ENCODE results near the gene CT55. TPM values are rescaled to one million over a fixed set of nuclear protein-coding genes. Genes with fewer than 3 reads are reported as not detected.
"Not testable (repeated sequence)": the region's sequence is repeated elsewhere in the genome, so short reads cannot be mapped to it uniquely, and the experiment has no call there.

The CT55 gene
- total RNA-seq, 2 donors from 2014 or later, result not detected

- not testable (repeated sequence) for H3K4me3 Mint-ChIP-seq; H3K36me3 Mint-ChIP-seq (ENCODE audit: insufficient read depth in 2 of 2); ATAC-seq (replicated peaks in 1 of 2); DNase-seq; H3K4me1 Mint-ChIP-seq (ENCODE audit: low read depth); H3K27me3 Mint-ChIP-seq (ENCODE audit: low read depth); H3K9me3 Mint-ChIP-seq; H3K27ac Mint-ChIP-seq
Measured at GRCh38 chrX:135126145-135126544, 45.1 kb downstream of the CT55 start.

DNA sequence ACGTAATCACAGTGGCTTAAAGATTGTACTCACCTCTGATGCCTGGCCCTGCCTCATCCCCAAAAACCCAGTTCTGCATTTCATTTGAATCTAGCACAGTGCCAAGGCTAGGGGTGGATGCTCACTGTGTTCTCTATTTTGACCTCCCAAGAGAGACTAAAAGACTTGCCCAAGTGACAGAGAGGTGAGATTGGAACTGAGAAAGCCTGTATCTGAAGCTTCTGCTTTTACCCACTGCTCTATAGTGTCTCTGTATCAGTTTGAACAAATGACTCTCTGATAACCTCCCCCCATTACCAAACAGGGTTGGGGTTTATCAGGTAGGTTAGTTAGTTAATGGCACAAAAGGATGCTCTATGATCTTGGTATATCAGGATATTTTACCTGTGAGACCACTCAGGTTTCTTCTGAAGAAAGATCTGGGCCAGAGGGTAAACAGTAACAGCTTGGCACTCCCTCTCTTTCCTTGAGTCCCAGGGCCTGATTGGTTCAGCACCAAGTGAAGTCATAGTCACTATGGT lies 51.1 kb downstream of the CT55 start, which contains the start of gene ETDB:
TSS of gene ETDB (minus strand) at position 471 of the 521 bp plus-strand sequence. CDS start 1,265 bp downstream, outside the sequence.
- H3K36me3 Mint-ChIP-seq (ENCODE audit: insufficient read depth in 2 of 2); H3K4me1 Mint-ChIP-seq (ENCODE audit: low read depth); DNase-seq; H3K27ac Mint-ChIP-seq; H3K27me3 Mint-ChIP-seq (ENCODE audit: low read depth); H3K9me3 Mint-ChIP-seq; H3K4me3 Mint-ChIP-seq: not testable (repeated sequence)
- ATAC-seq (replicated peaks in 1 of 2), result peak; percentile 31 to 42

- H3K27me3 Mint-ChIP-seq (ENCODE audit: low read depth), result peaks cover 18% of the 10 kb centered on the region
- H3K27ac Mint-ChIP-seq; H3K4me1 Mint-ChIP-seq (ENCODE audit: low read depth); H3K36me3 Mint-ChIP-seq (ENCODE audit: insufficient read depth in 2 of 2); H3K9me3 Mint-ChIP-seq; DNase-seq; H3K4me3 Mint-ChIP-seq: not testable (repeated sequence)
- peak in 1 of 2 donors; percentile 52 for ATAC-seq (replicated peaks in 1 of 2)
Measured at GRCh38 chrX:135116064-135116463, 55.1 kb downstream of the CT55 start.

- Mint-ChIP-seq H3K9me3 (no peaks in the 10 kb centered on the region), H3K27ac (no peak overlapping the region), H3K4me1 (ENCODE audit: low read depth) (no peaks in the 10 kb centered on the region), H3K27me3 (ENCODE audit: low read depth) (peaks cover 22% of the 10 kb centered on the region), H3K36me3 (ENCODE audit: insufficient read depth in 2 of 2) (no peaks in the 10 kb centered on the region), H3K4me3 (no peak overlapping the region)
- DNase-seq (no peak), ATAC-seq (replicated peaks in 1 of 2) (peak; percentile 62 to 81)
Measured at GRCh38 chrX:135114392-135114791, 56.8 kb downstream of the CT55 start.

DNA sequence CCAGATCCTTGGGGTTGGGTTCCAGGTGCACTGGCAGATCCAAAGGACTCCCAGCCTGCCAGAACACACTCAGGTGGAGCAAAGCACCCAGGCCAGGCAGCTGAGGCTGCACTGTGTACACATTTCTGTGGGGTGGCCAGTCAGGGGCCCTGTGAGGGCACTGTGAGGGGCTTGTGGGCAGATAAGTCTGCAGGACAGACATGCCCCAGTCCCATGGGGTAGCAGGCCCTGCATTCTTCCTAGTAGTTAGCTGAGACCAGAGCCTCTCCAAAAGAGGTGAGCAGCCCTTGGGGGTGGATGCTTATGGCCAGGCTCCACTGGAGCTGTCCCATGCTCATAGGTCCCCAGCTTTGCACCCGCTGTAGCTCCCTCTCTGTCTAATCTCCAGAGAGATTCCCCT lies 58.5 kb downstream of the CT55 start:
- Mint-ChIP-seq H3K9me3 (no peaks in the 10 kb centered on the region), H3K36me3 (ENCODE audit: insufficient read depth in 2 of 2) (no peaks in the 10 kb centered on the region), H3K27me3 (ENCODE audit: low read depth) (peaks cover 37% of the 10 kb centered on the region), H3K4me1 (ENCODE audit: low read depth) (no peaks in the 10 kb centered on the region), H3K4me3 (no peak overlapping the region), H3K27ac (no peak overlapping the region)
- ATAC-seq (replicated peaks in 1 of 2) (peak in 1 of 2 donors; percentile 9), DNase-seq (no peak)

- no peak overlapping the region for H3K27ac Mint-ChIP-seq
- ATAC-seq (replicated peaks in 1 of 2) (peak; percentile 52 to 64), DNase-seq (peak; percentile 39 to 44)
- H3K36me3 Mint-ChIP-seq (ENCODE audit: insufficient read depth in 2 of 2), result no peaks in the 10 kb centered on the region
- H3K27me3 Mint-ChIP-seq (ENCODE audit: low read depth), result peaks cover 39% of the 10 kb centered on the region
- no peaks in the 10 kb centered on the region for H3K9me3 Mint-ChIP-seq
- H3K4me3 Mint-ChIP-seq, result no peak overlapping the region
- no peaks in the 10 kb centered on the region for H3K4me1 Mint-ChIP-seq (ENCODE audit: low read depth)
Measured at GRCh38 chrX:135112096-135112729, 59.0 kb downstream of the CT55 start.

DNA sequence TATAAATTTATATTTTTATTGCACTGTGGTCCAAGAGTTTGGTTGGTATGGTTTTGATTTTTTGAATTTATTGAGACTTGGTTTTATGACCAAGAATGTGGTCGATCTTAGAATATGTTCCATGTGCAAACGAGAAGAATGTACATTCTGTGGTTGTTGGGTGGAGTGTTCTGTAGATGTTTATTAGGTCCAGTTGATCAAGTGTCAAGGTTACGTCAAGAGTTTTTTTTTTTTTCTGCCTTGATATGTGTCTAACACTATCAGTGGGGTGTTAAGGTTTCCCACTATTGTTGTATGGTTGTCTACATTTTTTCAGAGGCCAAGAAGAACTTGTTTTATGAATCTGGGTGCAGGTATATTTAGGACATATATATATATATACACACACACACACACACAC lies 61.6 kb downstream of the CT55 start:
- Mint-ChIP-seq H3K9me3 (no peaks in the 10 kb centered on the region), H3K27ac (no peak overlapping the region), H3K36me3 (ENCODE audit: insufficient read depth in 2 of 2) (no peaks in the 10 kb centered on the region), H3K4me3 (no peak overlapping the region), H3K27me3 (ENCODE audit: low read depth) (peaks cover 59% of the 10 kb centered on the region), H3K4me1 (ENCODE audit: low read depth) (no peaks in the 10 kb centered on the region)
- ATAC-seq (replicated peaks in 1 of 2), result no peak
- no peak for DNase-seq

Other genes starting within 250 kb of the CT55 start
- under 1 TPM; 0.88 to 0.99 TPM for gene SMIM10, start 180.4 kb downstream of the CT55 start, total RNA-seq
- gene RTL8B, start 148.9 kb downstream of the CT55 start, total RNA-seq, result under 1 TPM; 0.38 to 0.51 TPM
- 10 to 100 TPM; 16.0 to 19.6 TPM for gene RTL8C, start 139.0 kb downstream of the CT55 start, total RNA-seq
- gene RTL8A, start 119.3 kb downstream of the CT55 start, total RNA-seq, result 10 to 100 TPM; 14.6 to 14.7 TPM
- gene SMIM10L2B, start 72.7 kb downstream of the CT55 start, total RNA-seq, result under 1 TPM; 0.10 to 0.25 TPM
- not detected for gene ETDB, start 50.9 kb downstream of the CT55 start, total RNA-seq
- not detected for gene ETDA, start 80.7 kb upstream of the CT55 start, total RNA-seq
- gene ETDC, start 138.1 kb upstream of the CT55 start, total RNA-seq, result not detected
- gene ZNF75D, start 172.7 kb upstream of the CT55 start, total RNA-seq, result 1 to 10 TPM; 5.8 to 5.9 TPM
- 1 to 10 TPM; 1.9 to 2.2 TPM for gene ZNF449, start 173.4 kb upstream of the CT55 start, total RNA-seq

All from activated T-cell treated with anti-CD3 and anti-CD28 coated beads, Interleukin-2, amount 50 U/mL, for 72 hours (primary cell).